Right kidney (tissue), 9 donors: Measurements from ENCODE around the gene ALDH5A1.
A peak's percentile ranks its signal among the peaks of the same experiment; 100 is the strongest.

Source experiments
- DNase-seq: peaks from one replicate; pipeline ENCODE4 v3.0.0-alpha.2; 2016
- long read RNA-seq, 8 donors: transcript quantifications; one replicate each; lab custom pipeline, GENCODE V29; 2026

Gene ALDH5A1
- long read RNA-seq, donor 1, full-length matches to known transcripts = 4 of 4 reads
- long read RNA-seq, donor 1, partial matches to known transcripts = 0 of 4 reads
- long read RNA-seq, donor 1, other reads (novel, unspliced or antisense) = 0 of 4 reads
- long read RNA-seq, donor 2, full-length matches to known transcripts = 2 of 2 reads
- long read RNA-seq, donor 2, partial matches to known transcripts = 0 of 2 reads
- long read RNA-seq, donor 2, other reads (novel, unspliced or antisense) = 0 of 2 reads
- long read RNA-seq, donor 3, full-length matches to known transcripts = 1 of 1 reads
- long read RNA-seq, donor 3, partial matches to known transcripts = 0 of 1 reads
- long read RNA-seq, donor 3, other reads (novel, unspliced or antisense) = 0 of 1 reads
- long read RNA-seq, donor 4, full-length matches to known transcripts = 6 of 16 reads
- long read RNA-seq, donor 4, partial matches to known transcripts = 10 of 16 reads
- long read RNA-seq, donor 4, other reads (novel, unspliced or antisense) = 0 of 16 reads
- long read RNA-seq, donor 5, full-length matches to known transcripts = 5 of 5 reads
- long read RNA-seq, donor 5, partial matches to known transcripts = 0 of 5 reads
- long read RNA-seq, donor 5, other reads (novel, unspliced or antisense) = 0 of 5 reads
- long read RNA-seq, donor 6, full-length matches to known transcripts = 3 of 8 reads
- long read RNA-seq, donor 6, partial matches to known transcripts = 5 of 8 reads
- long read RNA-seq, donor 6, other reads (novel, unspliced or antisense) = 0 of 8 reads
- long read RNA-seq, donor 7, full-length matches to known transcripts = 14 of 57 reads
- long read RNA-seq, donor 7, partial matches to known transcripts = 43 of 57 reads
- long read RNA-seq, donor 7, other reads (novel, unspliced or antisense) = 0 of 57 reads
- long read RNA-seq, donor 8, full-length matches to known transcripts = 8 of 8 reads
- long read RNA-seq, donor 8, partial matches to known transcripts = 0 of 8 reads
- long read RNA-seq, donor 8, other reads (novel, unspliced or antisense) = 0 of 8 reads

- peak; percentile 93 for DNase-seq
These were observed at the start of gene ALDH5A1 for GRCh38 chr6:24494821-24495795. TSS of gene ALDH5A1 (plus strand) at chr6:24494969. CDS start at chr6:24494997, 28 bp downstream.

- no peak for DNase-seq
These were observed 49.1 kb upstream of the ALDH5A1 start for GRCh38 chr6:24445704-24446103.

- DNase-seq = no peak
These were observed 48.1 kb upstream of the ALDH5A1 start for GRCh38 chr6:24446670-24447069.

- no peak for DNase-seq
These were observed 46.4 kb upstream of the ALDH5A1 start for GRCh38 chr6:24448396-24448795.

GRCh38 chr6:24448828-24449525 is 45.8 kb upstream of the ALDH5A1 start:
- no peak for DNase-seq

DNA sequence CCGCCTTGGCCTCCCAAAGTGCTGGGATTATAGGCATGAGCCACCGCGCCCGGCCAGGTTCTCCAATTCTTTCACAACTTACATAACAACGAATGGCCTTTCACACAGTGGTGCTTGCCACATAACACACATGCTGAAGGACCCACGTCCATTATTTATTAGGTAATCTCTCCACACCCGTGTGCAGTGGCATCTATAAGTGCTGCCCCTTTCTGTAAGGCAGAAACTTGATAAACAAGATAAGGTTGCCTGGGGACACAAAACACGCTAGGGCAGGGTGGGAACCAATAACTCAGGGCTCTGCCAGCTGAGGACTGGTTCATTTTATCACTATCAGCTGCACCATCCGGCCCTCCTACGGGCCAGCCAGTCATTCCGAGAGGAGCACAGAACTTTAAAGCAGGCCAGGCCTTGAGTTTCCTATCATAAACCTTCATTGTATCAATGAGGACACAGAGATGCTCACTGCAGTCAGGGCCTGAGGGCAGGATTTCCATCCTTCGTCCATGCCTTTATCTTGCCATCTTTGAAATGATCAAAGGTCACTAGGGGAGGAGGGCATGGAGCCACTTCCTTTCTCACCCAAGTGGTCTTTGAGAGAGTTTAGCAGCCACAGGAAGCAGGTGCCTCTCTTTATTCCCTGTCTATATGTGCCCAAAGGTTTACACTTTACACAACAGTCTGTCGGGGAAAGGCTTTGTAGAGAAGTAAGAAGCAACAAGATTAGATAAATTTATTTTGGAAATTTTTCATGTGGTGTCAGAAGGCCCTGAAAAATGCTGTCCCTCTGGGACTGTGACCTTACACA is 43.0 kb upstream of the ALDH5A1 start:
- DNase-seq = no peak

- DNase-seq = no peak
These were observed 40.8 kb upstream of the ALDH5A1 start for GRCh38 chr6:24453921-24454320.

DNA sequence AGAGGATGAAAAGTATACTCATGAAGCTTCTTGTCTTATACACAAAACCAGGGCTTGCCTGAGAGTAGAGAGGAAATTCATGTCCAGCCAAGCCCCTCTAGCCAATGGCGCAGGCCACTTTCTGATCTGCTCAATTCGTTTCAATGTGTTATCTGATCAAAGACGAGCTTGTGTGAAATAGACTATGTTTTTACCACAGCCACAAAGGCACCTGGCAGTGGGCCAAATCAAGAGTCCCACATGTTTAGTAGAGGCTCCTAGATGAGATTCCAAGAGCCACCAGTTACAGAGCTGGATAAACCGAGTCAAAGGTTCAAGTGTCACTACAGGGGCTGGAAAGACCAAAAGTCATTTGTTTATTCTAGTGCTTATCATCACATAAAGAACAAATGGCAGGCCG is 40.3 kb upstream of the ALDH5A1 start:
- no peak for DNase-seq

- no peak for DNase-seq
These were observed 39.7 kb upstream of the ALDH5A1 start for GRCh38 chr6:24455061-24455460.

- DNase-seq = no peak
These were observed 36.6 kb upstream of the ALDH5A1 start for GRCh38 chr6:24458134-24458533.

- no peak for DNase-seq
These were observed 35.8 kb upstream of the ALDH5A1 start for GRCh38 chr6:24458941-24459340.

DNA sequence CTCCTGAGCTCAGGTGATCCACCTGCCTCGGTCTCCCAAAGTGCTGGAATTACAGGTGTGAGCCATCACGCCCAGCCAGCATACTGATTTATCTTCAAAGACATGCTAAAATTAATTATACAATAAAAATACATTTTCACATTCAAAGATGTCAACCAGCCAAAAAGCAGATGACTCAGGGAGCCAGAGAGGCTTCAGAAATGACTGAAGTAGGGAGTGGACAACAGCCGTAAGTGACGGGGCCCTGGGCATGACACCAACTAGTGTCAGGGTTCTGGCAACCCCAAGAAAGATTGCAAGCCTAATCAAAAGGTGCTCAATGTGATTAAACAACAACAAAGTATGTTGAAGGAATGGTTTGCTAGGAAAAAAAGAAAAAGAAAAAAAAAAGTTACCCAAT is 33.8 kb upstream of the ALDH5A1 start:
- no peak for DNase-seq

DNA sequence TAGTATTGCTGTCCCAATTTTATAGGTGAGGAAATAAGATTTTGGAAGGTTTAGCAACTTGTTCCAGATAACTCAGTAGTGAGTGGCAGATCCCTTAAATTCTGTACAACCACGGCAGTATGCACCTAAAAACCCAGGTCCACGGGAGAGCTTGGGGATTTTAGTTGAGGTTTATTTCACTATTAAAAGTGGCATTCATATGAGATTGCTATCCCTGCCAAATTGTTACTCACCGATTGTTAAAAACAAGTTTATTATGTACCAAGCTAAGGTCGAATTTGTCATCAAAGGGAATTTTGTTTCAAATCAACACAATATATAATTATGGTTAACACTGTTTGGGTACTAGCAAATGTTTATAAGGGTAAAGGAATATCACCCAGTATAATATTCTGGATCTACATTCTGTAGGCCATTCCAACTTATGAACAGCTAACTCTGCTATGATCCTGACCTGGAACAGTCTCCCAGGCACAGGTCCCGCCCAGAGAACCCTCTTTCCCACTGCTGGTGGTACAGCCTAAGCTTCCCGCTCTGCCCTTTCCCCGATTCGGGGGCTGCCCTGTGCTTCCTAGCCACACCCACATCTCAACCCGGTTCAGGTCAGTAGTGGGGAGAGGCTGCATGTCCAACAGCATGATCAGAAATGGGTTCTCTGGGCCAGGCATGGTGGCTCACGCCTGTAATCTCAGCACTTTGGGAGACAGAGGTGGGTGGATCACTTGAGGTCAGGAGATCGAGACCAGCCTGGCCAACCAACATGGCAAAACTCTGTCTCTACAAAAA is 30.3 kb upstream of the ALDH5A1 start:
- no peak for DNase-seq

DNA sequence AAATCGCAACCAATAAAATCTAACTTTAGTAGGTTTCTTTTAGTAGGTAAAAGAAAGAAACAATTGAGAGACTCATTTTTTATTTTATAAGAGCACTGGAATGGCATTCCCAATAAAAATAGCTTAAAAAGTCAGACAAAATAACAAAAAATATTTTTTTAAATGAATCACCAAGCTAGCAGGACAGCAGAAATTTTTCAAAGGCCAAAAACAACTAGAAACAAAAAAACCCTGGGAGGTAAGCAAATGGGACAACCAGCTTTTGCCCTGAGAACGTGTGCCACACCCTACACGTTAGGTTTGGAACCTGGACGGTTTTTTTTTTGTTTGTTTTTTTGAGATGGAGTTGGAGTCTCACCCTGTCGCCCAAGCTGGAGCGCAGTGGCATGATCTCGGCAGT is 25.0 kb upstream of the ALDH5A1 start:
- DNase-seq = no peak

- no peak for DNase-seq
These were observed 22.6 kb upstream of the ALDH5A1 start for GRCh38 chr6:24472181-24472580.

DNA sequence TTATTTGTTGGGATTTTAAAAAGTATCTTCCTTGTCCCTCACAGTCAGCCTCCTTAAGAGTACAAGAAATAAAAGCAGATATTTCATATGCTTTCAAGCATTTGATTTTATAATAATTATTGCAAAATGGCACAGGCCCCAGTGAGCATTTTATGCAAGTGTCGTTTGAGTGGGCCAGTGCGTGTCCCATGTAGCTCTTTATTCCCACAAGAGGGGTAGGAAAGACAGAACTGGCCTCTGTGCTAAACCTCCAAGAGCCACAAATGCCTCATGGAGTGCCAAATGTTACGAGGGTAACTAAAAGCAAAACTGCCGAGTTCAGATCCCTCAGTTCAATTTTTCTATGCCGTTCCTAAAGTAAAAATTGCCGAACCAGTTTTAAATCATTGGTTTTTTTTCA is 18.1 kb upstream of the ALDH5A1 start:
- DNase-seq = no peak

DNA sequence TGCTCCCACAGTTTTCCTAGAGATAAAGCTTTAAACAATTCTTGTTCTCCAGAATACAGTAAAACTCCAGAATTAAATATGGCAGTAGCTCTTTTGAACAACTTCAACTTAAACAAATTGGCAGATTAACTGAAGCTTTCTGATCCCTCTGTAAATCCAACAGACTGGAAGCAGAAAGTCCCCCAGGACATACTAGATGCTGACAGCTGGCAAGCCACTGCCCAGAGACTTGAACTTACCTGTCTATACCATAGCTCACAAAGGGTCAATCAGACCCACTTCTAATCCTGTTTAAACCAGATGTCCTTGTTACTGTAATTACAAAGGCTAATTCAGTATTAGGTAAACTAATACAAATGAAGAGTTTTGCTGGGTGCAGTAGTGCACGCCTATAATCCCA is 17.7 kb upstream of the ALDH5A1 start:
- no peak for DNase-seq

DNA sequence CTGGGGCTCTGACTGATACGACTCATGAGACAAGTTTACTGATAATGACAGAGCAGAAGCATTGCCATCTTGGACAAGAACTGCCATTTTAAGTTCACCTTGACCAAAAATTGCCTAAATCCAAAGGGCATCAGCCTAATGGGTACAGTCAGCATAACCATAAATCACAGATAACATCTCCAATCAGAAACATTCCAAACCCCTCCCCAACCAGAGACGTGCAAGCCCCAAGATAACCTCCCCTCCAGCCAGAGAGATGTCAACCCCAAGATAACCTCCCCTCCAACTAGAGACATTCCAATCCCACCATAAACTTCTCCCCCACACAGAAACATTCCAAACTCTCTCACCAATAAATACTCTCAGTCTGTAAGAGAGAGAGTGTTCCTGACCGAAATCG is 15.9 kb upstream of the ALDH5A1 start:
- DNase-seq = no peak

DNA sequence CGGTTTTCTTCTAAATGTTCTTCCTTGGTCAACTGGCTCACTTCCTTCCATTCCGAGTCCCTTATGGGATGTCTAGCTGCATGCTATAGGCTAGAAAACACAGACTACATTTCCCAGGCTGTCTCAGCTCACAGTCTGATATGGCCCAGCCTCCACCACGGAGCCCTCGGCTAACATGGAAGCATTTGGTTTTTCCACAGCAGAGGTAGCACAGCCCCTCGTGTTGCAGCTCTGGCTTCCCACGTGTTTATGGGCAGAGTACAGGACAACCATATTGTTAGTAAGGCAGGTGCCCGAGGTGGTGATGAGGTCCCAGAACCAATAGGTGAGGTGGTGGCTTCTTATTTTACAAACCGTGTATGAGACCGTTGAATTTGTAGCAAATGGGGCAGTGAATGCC is 14.1 kb upstream of the ALDH5A1 start:
- DNase-seq = no peak

- no peak for DNase-seq
These were observed 13.3 kb upstream of the ALDH5A1 start for GRCh38 chr6:24481449-24481848.
